ENCODE results near the gene PROZ. TPM values are rescaled to one million over a fixed set of nuclear protein-coding genes. Genes with fewer than 3 reads are reported as not detected.

Gene PROZ
- total RNA-seq, 6 donors from 2014 or later: not detected

DNA sequence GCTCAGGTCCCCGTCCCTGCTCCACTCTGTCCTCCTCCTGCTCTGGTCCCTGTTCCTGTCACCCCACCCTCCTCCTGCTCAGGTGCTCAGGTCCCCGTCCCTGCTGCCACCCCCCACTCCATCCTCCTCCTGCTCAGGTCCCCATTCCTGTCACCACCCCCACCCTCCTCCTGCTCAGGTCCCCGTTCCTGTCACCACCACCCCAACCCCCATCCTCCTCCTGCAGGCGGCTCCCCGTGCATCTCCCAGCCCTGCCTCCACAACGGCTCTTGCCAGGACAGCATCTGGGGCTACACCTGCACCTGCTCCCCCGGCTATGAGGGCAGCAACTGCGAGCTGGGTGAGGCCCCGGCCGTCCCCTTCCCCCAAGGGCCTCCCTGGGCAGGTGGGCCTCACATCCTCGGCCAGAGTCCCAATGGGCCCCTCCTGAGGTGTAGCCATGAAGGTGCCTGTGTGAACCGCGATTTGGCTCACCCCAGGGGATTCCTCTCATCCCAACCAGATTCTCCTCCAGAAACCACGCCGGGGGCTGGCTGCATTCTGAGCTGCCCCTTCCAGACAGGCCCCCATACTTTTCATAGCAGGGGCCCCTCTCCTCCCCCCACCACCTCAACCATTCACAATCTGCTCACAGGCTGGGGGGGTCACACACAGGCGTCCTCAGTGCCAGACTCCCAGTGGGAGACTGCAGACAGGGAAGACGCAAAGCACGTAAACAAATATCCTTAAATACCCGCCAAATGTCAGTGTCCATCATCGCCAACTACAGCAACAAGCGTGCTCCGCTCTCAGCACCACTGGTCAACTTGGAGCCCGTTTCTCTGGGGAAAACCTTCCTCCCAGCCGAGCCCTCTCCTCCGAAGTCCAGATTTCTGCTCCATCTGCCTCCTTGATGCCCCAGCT lies 4.6 kb downstream of the PROZ start:
- Histone ChIP-seq H3K36me3 (no peaks in the 10 kb centered on the region), H3K4me1 (no peaks in the 10 kb centered on the region), H3K27me3 (peaks cover 0 to 14% (median 3%) of the 10 kb centered on the region in 4 donors), H3K4me3 (no peak overlapping the region), H3K27ac (no peak overlapping the region), H3K9me3 (no peaks in the 10 kb centered on the region)
- 38 to 46% methylated on average over 17 to 21 of the region's 25 CpGs for WGBS, 2 donors
- ATAC-seq (ENCODE audit: low FRiP score in 2 of 2): no peak
- TF ChIP-seq, protein P1, sequence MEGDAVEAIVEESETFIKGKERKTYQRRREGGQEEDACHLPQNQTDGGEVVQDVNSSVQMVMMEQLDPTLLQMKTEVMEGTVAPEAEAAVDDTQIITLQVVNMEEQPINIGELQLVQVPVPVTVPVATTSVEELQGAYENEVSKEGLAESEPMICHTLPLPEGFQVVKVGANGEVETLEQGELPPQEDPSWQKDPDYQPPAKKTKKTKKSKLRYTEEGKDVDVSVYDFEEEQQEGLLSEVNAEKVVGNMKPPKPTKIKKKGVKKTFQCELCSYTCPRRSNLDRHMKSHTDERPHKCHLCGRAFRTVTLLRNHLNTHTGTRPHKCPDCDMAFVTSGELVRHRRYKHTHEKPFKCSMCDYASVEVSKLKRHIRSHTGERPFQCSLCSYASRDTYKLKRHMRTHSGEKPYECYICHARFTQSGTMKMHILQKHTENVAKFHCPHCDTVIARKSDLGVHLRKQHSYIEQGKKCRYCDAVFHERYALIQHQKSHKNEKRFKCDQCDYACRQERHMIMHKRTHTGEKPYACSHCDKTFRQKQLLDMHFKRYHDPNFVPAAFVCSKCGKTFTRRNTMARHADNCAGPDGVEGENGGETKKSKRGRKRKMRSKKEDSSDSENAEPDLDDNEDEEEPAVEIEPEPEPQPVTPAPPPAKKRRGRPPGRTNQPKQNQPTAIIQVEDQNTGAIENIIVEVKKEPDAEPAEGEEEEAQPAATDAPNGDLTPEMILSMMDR (IDR thresholded peaks at IDR 0.05): no peak
- TF ChIP-seq POLR2AphosphoS5 (IDR thresholded peaks at IDR 0.05) (no peak), POLR2A (IDR thresholded peaks at IDR 0.05) (no peak), EP300 (IDR thresholded peaks at IDR 0.05) (no peak)
- DNase-seq: no peak

DNA sequence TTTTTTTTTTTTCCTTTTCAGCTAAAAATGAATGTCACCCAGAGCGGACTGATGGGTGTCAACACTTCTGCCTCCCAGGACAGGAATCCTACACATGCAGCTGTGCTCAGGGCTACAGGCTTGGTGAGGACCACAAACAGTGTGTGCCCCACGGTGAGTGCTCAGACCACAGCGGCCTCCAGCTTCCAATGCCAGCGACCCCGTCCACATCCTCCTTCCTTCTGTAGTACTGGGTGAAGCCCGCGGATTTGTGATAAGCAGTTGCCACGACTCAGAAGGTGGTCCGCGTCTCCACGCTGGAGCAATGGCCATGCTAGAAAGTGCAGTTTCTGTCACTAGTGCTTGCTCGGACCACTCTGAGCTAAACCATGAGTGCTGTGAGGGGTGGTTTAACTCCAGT lies 6.0 kb downstream of the PROZ start:
- DNase-seq (no peak), ATAC-seq (ENCODE audit: low FRiP score in 2 of 2) (no peak)
- no peak overlapping the region for H3K27ac ChIP-seq
- TF ChIP-seq POLR2AphosphoS5 (IDR thresholded peaks at IDR 0.05) (no peak), EP300 (IDR thresholded peaks at IDR 0.05) (no peak), POLR2A (IDR thresholded peaks at IDR 0.05) (no peak)
- TF ChIP-seq, protein P1 (IDR thresholded peaks at IDR 0.05): no peak
- no peaks in the 10 kb centered on the region for H3K9me3 ChIP-seq
- H3K4me3 ChIP-seq: no peak overlapping the region
- H3K27me3 ChIP-seq: peaks cover 0 to 14% (median 3%) of the 10 kb centered on the region in 4 donors
- H3K4me1 ChIP-seq: no peaks in the 10 kb centered on the region
- no peaks in the 10 kb centered on the region for H3K36me3 ChIP-seq
- WGBS, 2 donors: 63 to 83% methylated on average over 12 of the region's 12 CpGs

DNA sequence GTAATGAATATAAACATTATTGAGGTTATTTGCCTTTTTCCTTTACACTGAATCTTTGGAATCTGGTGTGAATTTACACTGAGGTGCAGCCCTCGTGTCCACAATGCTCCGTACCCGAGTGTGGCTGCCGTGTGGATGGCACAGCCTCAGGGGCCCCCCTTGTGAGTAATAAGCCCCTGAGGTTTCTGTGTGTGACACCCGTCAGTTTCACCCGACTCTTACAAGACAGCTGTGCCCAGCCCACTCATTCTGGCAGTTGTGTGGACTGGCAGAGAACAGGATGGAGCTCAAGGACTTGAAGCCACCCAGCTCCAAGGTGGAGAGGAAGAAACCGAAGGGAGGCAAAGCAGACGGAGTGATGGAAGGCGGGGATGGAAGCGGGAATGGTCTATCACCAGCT lies 7.8 kb downstream of the PROZ start:
- TF ChIP-seq, protein P1 (IDR thresholded peaks at IDR 0.05): no peak

DNA sequence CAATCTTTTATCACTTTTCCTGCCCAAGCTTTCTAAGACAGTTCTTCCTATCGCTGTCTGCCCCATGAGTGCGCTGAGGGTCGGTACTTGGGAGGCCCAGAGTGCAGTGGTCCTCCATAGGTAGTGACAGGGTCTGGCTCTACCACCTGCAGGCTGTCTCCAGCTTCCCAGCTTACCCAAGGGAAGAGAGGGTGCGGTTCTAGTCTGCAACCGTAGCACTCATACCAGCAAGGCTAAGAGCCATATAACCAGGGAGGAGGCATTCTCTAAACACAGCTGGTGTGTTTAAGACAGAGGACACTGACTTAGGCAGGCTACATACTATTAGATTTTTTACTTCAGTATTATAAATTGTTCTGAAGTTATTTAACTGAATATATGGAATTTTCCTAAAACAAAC lies 8.2 kb downstream of the PROZ start:
- ATAC-seq (ENCODE audit: low FRiP score in 2 of 2) (no peak), DNase-seq (no peak)
- Histone ChIP-seq H3K27ac (no peak overlapping the region), H3K9me3 (no peaks in the 10 kb centered on the region), H3K4me1 (no peaks in the 10 kb centered on the region), H3K27me3 (peaks cover 0 to 6% (median 2%) of the 10 kb centered on the region in 4 donors), H3K4me3 (no peak overlapping the region), H3K36me3 (peaks cover 0 to 7% (median 3%) of the 10 kb centered on the region in 4 donors)
- TF ChIP-seq POLR2AphosphoS5 (IDR thresholded peaks at IDR 0.05): no peak
- no peak for TF ChIP-seq EP300 (IDR thresholded peaks at IDR 0.05)
- TF ChIP-seq, protein P1 (IDR thresholded peaks at IDR 0.05): no peak
- no peak for TF ChIP-seq POLR2A (IDR thresholded peaks at IDR 0.05)
- 87 to 93% methylated on average over 5 of the region's 5 CpGs for WGBS, 2 donors

More for the DNA sequence above, 7.8 kb downstream of the PROZ start:
- no peak overlapping the region for H3K27ac ChIP-seq
- no peaks in the 10 kb centered on the region for H3K4me1 ChIP-seq
- H3K9me3 ChIP-seq: no peaks in the 10 kb centered on the region
- DNase-seq: no peak
- H3K4me3 ChIP-seq: no peak overlapping the region
- ATAC-seq (ENCODE audit: low FRiP score in 2 of 2): no peak
- peaks cover 0 to 2% (median under 1%) of the 10 kb centered on the region in 4 donors for H3K36me3 ChIP-seq
- WGBS, 2 donors: 86% methylated on average over 10 of the region's 10 CpGs
- H3K27me3 ChIP-seq: peaks cover 0 to 9% (median 3%) of the 10 kb centered on the region in 4 donors

All from upper lobe of left lung (tissue), 6 donors.